Cerebellar nuclear complex (tissue), 1 donor: Measurements from ENCODE around the gene TRERF1.

ENCODE experiments used
- DNase-seq, 2 experiments: peaks; one replicate each; lab custom pipeline; 2025; lab: John Stamatoyannopoulos, UW

The TRERF1 gene

GRCh38 chr6:42423244-42423643, 28.5 kb downstream of the TRERF1 start:
- DNase-seq: no peak

DNA sequence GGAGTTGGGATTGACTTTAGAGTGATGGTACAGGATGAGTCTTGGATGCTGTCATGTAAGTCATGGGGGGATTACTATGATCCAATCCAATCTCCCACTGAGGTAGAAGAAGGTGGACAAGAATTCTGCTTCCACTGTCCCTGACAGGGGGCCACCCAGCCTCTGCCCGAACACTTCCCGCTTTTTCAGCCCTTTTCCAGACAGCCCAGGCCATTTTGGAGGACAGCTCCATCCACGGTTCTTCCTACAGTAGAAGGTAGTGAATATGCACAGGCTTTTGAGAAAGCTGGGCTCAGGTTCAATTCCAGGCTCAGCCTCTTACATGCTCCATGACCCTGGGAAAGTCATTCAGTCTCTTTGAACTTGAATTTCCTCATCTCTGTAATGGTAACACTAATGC, 31.0 kb downstream of the TRERF1 start:
- DNase-seq: no peak

- DNase-seq: no peak
Observed at GRCh38 chr6:42419490-42420280, 32.0 kb downstream of the TRERF1 start.

DNA sequence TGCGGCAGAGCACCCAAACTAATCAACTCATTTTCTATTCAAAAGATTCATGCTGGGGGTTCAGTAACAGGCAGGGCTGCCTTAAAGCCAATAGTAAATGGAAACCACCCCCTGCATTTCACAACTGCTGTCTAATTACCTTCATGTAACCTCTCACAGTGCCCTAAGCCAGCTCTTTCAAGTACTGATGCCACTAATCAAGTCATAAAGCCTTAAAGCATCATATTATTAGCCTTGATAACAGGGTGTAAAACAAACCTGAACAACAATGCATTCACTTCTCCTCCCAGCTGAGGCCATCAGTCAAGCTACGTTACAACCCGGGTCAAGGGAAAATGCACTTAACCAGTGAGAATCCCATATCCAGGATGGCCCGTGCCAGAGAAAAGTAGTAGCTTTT, 33.0 kb downstream of the TRERF1 start:
- no peak for DNase-seq

GRCh38 chr6:42417641-42418112, 34.0 kb downstream of the TRERF1 start:
- DNase-seq: no peak

GRCh38 chr6:42411406-42411805, 40.3 kb downstream of the TRERF1 start:
- DNase-seq: no peak

GRCh38 chr6:42410861-42411260, 40.9 kb downstream of the TRERF1 start:
- no peak for DNase-seq

DNA sequence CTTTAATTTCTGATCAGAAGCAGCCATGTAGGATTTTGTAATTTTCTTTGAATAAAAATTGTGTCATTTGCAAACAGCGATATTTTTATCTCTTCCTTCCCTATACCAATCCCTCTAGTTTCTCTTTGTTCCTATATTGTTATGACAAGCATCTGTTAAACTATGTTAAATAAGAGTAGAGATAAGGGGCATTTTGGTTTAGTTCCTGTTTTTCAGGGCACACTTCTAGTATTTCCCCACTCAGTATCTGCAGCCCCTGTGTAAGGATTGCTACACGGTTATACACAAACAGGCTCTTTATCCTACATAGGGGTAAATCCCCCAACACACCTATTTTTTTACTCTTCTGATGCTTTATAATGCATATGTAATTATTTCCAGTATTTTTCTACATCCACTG, 42.1 kb downstream of the TRERF1 start:
- DNase-seq: no peak

- DNase-seq: no peak
Observed at GRCh38 chr6:42407379-42407778, 44.3 kb downstream of the TRERF1 start.

DNA sequence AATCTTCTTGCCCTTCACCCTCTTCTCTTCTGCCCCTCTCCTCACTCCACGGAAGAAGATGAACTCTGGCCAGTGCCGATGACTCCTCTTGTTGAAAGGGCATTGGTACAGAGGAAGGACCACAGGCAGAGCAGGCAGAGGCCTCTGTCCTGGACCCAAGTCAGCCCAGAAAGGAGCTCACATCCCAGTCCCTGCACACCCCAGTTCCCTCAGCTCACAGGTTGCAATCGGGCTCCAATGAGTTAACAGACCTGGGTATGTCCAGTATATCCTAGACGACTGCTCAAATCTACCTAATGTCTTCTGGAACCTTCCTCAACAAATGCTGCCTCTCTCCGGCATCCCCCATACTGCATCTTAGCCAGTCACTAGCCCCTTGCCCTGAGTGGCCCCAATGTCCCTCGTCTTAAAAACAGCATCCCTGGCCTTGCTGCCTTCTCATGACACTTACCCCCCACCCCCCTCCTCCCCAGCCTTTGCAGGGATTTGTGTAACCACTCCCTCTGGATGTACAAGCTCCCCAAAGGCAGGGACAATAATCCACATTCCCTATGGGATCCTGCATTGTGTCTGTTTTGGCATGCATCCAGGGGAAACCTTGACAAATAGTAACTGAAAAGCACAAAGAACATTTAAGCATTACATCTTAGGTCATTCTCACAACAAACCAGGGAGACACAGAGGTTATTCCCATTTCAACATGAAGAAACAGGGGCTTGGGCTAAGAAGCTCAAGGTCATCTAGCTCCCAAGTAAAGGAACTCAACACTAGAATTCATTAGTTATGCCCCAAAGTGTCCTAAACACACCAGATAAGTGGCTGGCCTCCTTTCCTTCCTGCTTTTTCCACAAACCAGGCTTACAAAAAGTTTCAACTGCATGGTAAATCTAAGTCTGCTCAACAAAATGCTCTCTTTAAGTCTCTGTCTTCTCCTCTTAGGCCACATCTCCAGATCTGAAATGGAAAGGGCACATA, 45.1 kb downstream of the TRERF1 start:
- no peak for DNase-seq

GRCh38 chr6:42405021-42405420, 46.7 kb downstream of the TRERF1 start:
- no peak for DNase-seq

GRCh38 chr6:42404484-42404883, 47.2 kb downstream of the TRERF1 start:
- no peak for DNase-seq

GRCh38 chr6:42403831-42404230, 47.9 kb downstream of the TRERF1 start:
- no peak for DNase-seq

DNA sequence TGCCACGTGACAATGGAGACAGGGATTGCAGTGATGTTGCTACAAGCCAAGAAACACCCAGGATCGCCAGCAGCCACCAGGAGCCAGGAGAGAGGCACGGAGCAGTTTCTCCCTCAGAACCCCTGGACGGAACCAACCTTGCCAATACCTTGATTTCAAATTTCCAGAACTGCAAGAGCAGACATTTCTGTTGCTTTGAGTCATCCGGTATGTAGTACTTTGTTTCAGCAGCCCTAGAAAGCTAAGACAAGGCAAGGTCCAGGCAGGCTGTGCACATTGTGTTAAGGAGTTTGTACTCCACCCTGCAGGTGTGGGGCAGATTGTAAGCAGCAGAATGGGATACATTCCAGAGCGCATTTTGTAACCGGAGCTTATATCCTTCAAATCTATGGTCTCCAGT, 48.3 kb downstream of the TRERF1 start:
- DNase-seq: no peak

- no peak for DNase-seq
Observed at GRCh38 chr6:42402184-42402583, 49.5 kb downstream of the TRERF1 start.

GRCh38 chr6:42401613-42401951, 50.1 kb downstream of the TRERF1 start:
- DNase-seq: no peak

GRCh38 chr6:42400886-42401612, 50.7 kb downstream of the TRERF1 start:
- no peak for DNase-seq

DNA sequence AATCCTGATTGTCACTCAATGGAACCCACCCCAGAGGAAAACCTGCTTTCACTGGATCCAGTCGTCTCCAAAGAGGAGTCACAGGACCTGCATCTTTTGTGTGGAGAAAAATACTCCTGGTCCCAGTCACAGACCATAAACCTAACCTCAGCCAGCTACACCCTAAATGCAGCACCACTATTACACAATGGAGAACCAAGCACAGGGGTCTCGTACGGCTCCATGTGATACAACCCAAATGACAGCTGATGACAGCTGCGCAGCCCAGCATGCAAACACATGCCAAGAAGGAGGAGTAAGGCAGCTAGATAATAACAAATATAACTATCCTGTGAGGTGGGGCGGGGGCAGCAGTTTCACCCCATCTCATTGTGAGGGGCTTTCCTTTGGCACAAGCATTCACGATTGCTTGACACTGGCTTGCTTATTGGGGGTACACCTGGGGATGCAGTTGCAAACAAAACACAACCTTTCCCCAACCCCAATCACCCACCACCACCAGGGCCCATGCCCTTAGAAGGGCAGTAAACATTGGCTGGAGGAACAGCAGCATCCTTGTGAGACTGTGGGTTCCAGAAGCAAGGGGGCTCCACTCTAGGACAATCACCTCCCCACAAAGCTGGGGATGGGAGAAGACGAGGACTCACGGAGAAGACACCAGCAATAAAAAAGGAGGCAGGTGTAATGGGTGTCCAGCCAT, 51.5 kb downstream of the TRERF1 start:
- DNase-seq: no peak

DNA sequence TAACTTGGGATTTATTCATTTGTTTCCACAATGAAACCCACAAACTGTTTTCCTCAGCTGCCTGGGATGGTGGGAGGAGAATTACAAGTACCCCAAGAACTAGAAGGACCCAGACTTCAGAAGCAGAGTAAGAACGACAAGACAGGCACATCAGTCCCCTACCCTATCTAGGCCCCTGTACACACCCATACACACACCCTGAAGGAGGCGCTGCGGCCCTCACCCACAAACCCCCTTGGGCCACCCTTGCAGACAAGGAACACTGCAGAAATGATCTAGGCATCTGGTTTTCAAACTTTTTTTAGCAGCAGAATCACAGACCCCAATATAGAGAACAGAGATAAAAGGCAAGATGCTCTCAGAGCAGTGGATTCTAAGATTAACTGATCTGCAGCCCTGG, 55.0 kb downstream of the TRERF1 start:
- no peak for DNase-seq

GRCh38 chr6:42394881-42395620, 56.7 kb downstream of the TRERF1 start:
- no peak for DNase-seq

- no peak for DNase-seq
Observed at GRCh38 chr6:42394151-42394550, 57.6 kb downstream of the TRERF1 start.
